Skeletal muscle satellite cell (primary cell): ENCODE data around the gene PLPPR5.

ENCODE experiments used
- H3K27me3 ChIP-seq: 2 replicates; pipeline ENCODE4 v1.7.0; 2013; ENCODE audit warnings: low read length; ENCODE audit not compliant: control insufficient read depth, insufficient read depth
- H3K36me3 ChIP-seq: 2 replicates; pipeline ENCODE4 v1.7.0; 2013; ENCODE audit warnings: mild to moderate bottlenecking, control low read depth, low read length; ENCODE audit not compliant: insufficient read depth
- H3K4me1 ChIP-seq: 2 replicates; pipeline ENCODE4 v1.7.0; 2013; ENCODE audit warnings: low read length; ENCODE audit not compliant: control insufficient read depth, insufficient read depth
- H3K4me2 ChIP-seq: 2 replicates; pipeline ENCODE4 v1.7.0; 2013; ENCODE audit warnings: mild to moderate bottlenecking, low read length
- H3K4me3 ChIP-seq: 2 replicates; pipeline ENCODE4 v1.7.0; 2013; ENCODE audit warnings: low read length
- H3K9ac ChIP-seq: 2 replicates; pipeline ENCODE4 v1.7.0; 2013; ENCODE audit warnings: mild to moderate bottlenecking, low read depth, low read length, moderate library complexity
- H3K9me3 ChIP-seq: replicated peaks from 2 replicates; pipeline ENCODE4 v1.7.0; 2013; ENCODE audit warnings: mild to moderate bottlenecking, control low read depth, low read length

Gene PLPPR5

DNA sequence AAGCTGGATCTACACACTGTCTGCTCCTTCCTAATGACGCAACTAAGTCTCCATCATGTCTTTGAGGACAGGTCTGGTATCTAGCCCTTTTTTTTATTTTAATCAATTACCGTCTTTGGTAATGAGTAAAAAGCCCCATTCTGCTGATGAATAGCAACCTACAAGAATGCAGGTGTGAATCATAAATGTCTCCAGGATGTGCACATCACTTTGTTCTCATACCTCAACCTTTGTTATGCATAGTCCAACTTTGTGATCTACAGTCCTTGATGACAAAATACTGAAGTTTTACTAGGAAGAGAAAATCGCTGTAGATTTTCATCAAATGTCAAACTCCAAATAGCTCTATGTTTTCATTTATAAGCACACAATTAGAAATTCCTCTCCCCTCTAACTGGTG lies 39.3 kb downstream of the PLPPR5 start:
- Histone ChIP-seq H3K4me3 (no peak overlapping the region), H3K9ac (no peak overlapping the region), H3K9me3 (no peaks in the 10 kb centered on the region), H3K4me2 (no peak overlapping the region), H3K27me3 (no peaks in the 10 kb centered on the region), H3K4me1 (no peaks in the 10 kb centered on the region), H3K36me3 (no peaks in the 10 kb centered on the region)

DNA sequence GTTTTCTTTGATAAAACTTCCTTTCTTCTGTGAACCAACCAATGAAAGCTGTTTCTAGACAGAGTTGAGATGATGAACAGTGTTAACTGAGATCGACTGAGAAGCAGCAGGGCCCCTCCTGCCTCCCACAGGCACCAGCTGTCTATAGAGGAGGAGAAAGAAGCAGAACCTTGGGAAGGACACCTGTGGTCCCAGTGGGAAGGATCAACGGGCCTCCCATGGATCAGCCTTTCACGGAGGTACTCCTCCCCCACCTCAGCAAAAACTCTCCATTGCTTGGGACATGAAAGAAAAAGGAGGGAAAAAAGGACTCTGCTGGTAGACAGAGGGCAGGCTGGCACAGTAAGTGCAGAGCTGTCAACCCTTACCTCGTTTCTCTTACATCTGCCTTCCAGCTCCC lies 40.5 kb downstream of the PLPPR5 start:
- Histone ChIP-seq H3K4me3 (no peak overlapping the region), H3K9me3 (no peaks in the 10 kb centered on the region), H3K27me3 (no peaks in the 10 kb centered on the region), H3K9ac (no peak overlapping the region), H3K36me3 (no peaks in the 10 kb centered on the region), H3K4me2 (no peak overlapping the region), H3K4me1 (no peaks in the 10 kb centered on the region)

DNA sequence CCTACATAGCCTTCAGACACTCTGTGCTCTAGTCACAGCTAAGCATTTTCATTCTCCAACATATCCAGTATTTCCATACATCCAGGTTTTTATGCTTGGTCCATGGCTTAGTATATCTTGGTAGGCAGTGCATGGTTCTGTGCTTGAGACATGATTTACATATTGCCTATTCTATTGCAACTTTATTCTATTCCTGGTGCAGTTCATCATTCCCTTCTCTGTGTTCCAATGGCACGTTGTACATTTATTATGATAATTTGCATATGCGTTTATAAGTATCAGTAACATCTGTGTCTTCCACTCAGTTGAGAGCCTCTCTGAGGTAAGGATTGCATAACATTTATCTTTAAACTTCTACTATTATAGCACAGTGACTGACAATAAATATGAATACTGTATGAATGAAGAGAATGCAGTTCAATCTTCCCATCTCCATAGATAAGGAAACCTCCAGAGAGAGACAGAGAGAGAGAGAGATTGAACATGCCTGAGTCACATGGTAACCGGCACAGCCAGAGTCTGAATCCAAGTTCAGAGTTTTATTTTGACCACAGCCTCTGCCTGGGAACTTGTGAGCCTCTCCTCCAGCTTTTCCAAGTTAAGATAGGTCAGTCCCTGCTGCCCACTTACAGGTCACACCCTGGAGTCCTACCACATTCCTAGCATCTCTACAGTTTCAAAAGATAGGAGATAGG lies 41.5 kb downstream of the PLPPR5 start:
- H3K4me2 ChIP-seq: no peak overlapping the region
- H3K27me3 ChIP-seq: peaks cover 3% of the 10 kb centered on the region
- no peak overlapping the region for H3K4me3 ChIP-seq
- H3K36me3 ChIP-seq: no peaks in the 10 kb centered on the region
- no peaks in the 10 kb centered on the region for H3K4me1 ChIP-seq
- H3K9ac ChIP-seq: no peak overlapping the region
- no peaks in the 10 kb centered on the region for H3K9me3 ChIP-seq

DNA sequence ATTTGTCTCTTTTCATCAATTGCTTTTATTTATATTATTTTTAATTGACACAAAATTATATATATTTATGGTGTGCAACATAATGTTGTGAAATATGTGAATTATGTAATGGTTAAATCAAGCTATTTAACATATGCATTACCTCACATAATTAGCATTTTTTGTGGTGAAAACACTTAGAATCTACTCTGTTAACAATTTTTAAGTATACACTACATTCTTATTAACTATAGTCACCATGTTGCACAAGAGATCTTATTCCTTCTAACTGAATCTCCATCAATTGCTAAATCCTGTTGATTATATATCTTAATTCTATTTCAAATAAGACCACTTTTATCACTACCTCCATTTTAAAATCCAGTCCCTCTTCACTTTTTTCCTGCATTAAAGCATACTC lies 42.5 kb downstream of the PLPPR5 start:
- Histone ChIP-seq H3K4me1 (no peaks in the 10 kb centered on the region), H3K27me3 (peaks cover 3% of the 10 kb centered on the region), H3K4me3 (no peak overlapping the region), H3K4me2 (no peak overlapping the region), H3K9me3 (no peaks in the 10 kb centered on the region), H3K9ac (no peak overlapping the region), H3K36me3 (no peaks in the 10 kb centered on the region)

DNA sequence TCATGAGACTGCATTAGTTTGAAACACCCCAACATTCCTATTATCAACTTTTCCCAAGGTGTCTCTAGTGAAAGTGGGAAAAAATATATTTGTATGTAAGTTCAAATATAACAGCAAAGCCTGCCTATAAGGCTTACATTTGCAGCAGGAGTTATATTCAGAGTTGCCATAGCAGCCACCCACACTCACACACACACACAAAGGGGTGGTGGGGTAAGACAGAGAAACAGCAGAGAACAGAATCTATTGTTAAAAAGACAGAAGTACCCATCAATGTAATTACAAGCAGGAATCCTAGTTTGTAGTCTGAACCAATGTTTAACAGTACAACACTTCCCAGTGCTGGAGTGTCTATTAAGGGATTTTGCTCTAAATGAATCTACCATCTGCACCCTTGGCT lies 55.0 kb downstream of the PLPPR5 start:
- no peak overlapping the region for H3K9ac ChIP-seq
- no peak overlapping the region for H3K4me3 ChIP-seq
- no peaks in the 10 kb centered on the region for H3K36me3 ChIP-seq
- no peak overlapping the region for H3K4me2 ChIP-seq
- no peaks in the 10 kb centered on the region for H3K4me1 ChIP-seq
- H3K9me3 ChIP-seq: no peaks in the 10 kb centered on the region
- H3K27me3 ChIP-seq: no peaks in the 10 kb centered on the region

- Histone ChIP-seq H3K36me3 (no peaks in the 10 kb centered on the region), H3K4me3 (no peak overlapping the region), H3K27me3 (no peaks in the 10 kb centered on the region), H3K4me2 (no peak overlapping the region), H3K9me3 (no peaks in the 10 kb centered on the region), H3K9ac (no peak overlapping the region), H3K4me1 (no peaks in the 10 kb centered on the region)
Measured at GRCh38 chr1:98949166-98949565, 55.5 kb downstream of the PLPPR5 start.

GRCh38 chr1:98947071-98947470 lies 57.6 kb downstream of the PLPPR5 start:
- H3K27me3 ChIP-seq: no peaks in the 10 kb centered on the region
- no peak overlapping the region for H3K9ac ChIP-seq
- no peaks in the 10 kb centered on the region for H3K4me1 ChIP-seq
- H3K36me3 ChIP-seq: no peaks in the 10 kb centered on the region
- H3K9me3 ChIP-seq: no peaks in the 10 kb centered on the region
- no peak overlapping the region for H3K4me2 ChIP-seq
- H3K4me3 ChIP-seq: no peak overlapping the region

GRCh38 chr1:98940722-98941079 lies 64.0 kb downstream of the PLPPR5 start:
- Histone ChIP-seq H3K4me3 (no peak overlapping the region), H3K9ac (no peak overlapping the region), H3K4me1 (peaks cover 10% of the 10 kb centered on the region), H3K4me2 (no peak overlapping the region), H3K9me3 (no peaks in the 10 kb centered on the region), H3K27me3 (no peaks in the 10 kb centered on the region), H3K36me3 (no peaks in the 10 kb centered on the region)

- H3K4me1 ChIP-seq: peaks cover 10% of the 10 kb centered on the region
- H3K27me3 ChIP-seq: no peaks in the 10 kb centered on the region
- H3K4me2 ChIP-seq: no peak overlapping the region
- H3K36me3 ChIP-seq: no peaks in the 10 kb centered on the region
- H3K9me3 ChIP-seq: no peaks in the 10 kb centered on the region
- H3K4me3 ChIP-seq: no peak overlapping the region
- H3K9ac ChIP-seq: no peak overlapping the region
Measured at GRCh38 chr1:98940069-98940721, 64.5 kb downstream of the PLPPR5 start.

GRCh38 chr1:98939471-98939870 lies 65.2 kb downstream of the PLPPR5 start:
- Histone ChIP-seq H3K4me1 (peaks cover 10% of the 10 kb centered on the region), H3K36me3 (no peaks in the 10 kb centered on the region), H3K9ac (no peak overlapping the region), H3K9me3 (no peaks in the 10 kb centered on the region), H3K4me3 (no peak overlapping the region), H3K27me3 (no peaks in the 10 kb centered on the region), H3K4me2 (no peak overlapping the region)

DNA sequence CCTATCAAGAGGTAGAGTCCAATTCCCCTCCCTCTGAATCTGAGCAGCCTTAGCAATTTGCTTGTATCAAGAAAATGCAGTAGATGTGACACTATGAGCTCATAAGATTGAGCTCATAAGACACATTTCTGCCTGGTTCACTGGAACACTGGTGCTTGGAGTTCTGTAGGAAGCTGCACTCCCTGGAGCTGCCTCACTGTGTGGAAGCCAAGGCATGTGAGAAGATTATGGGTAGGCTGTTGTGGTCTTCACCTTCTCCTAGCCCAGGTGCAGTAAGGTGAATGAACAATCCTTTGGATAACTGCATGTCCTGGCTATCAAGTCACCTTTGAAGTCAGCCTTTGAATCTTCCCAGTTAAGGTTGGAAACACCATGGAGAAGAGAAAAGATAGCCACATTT lies 67.3 kb downstream of the PLPPR5 start:
- no peak overlapping the region for H3K4me2 ChIP-seq
- no peaks in the 10 kb centered on the region for H3K36me3 ChIP-seq
- no peaks in the 10 kb centered on the region for H3K9me3 ChIP-seq
- no peak overlapping the region for H3K9ac ChIP-seq
- no peak overlapping the region for H3K4me3 ChIP-seq
- no peaks in the 10 kb centered on the region for H3K27me3 ChIP-seq
- H3K4me1 ChIP-seq: peaks cover 10% of the 10 kb centered on the region

- Histone ChIP-seq H3K4me2 (no peak overlapping the region), H3K4me3 (no peak overlapping the region), H3K4me1 (no peaks in the 10 kb centered on the region), H3K9ac (no peak overlapping the region), H3K9me3 (no peaks in the 10 kb centered on the region), H3K36me3 (no peaks in the 10 kb centered on the region), H3K27me3 (no peaks in the 10 kb centered on the region)
Measured at GRCh38 chr1:98932184-98932583, 72.5 kb downstream of the PLPPR5 start.
